ENCODE data around the gene SEC14L5.
A peak's percentile ranks its signal among the peaks of the same experiment; 100 is the strongest.
"Not testable (repeated sequence)": the region's sequence is repeated elsewhere in the genome, so short reads cannot be mapped to it uniquely, and the experiment has no call there.

SEC14L5 gene

GRCh38 chr16:4958510-4959438 lies 644 bp downstream of the SEC14L5 start:
- Histone ChIP-seq H3K4me3 (ENCODE audit: low read length) (peak overlapping the region; percentile 78), H3K4me1 (ENCODE audit: control insufficient read depth, insufficient read depth, low read length) (peaks cover 19% of the 10 kb centered on the region), H3K36me3 (ENCODE audit: control insufficient read depth, insufficient read depth, low read length, severe bottlenecking) (no peaks in the 10 kb centered on the region), H3K9me3 (ENCODE audit: control insufficient read depth, low read length) (no peaks in the 10 kb centered on the region), H3K9ac (ENCODE audit: low read length) (peak overlapping the region; percentile 27), H3K27me3 (replicated peaks; ENCODE audit: control insufficient read depth, insufficient read depth, low read length) (peaks cover 20% of the 10 kb centered on the region)
- DNase-seq (ENCODE audit: low read depth) = no peak

GRCh38 chr16:4960579-4960978 lies 2.4 kb downstream of the SEC14L5 start:
- H3K4me1 ChIP-seq (ENCODE audit: control insufficient read depth, insufficient read depth, low read length) = peaks cover 14% of the 10 kb centered on the region

GRCh38 chr16:4962716-4963115 lies 4.6 kb downstream of the SEC14L5 start:
- Histone ChIP-seq H3K27me3 (replicated peaks; ENCODE audit: control insufficient read depth, insufficient read depth, low read length) (peaks cover 20% of the 10 kb centered on the region), H3K9me3 (ENCODE audit: control insufficient read depth, low read length) (no peaks in the 10 kb centered on the region), H3K4me1 (ENCODE audit: control insufficient read depth, insufficient read depth, low read length) (peaks cover 10% of the 10 kb centered on the region), H3K4me3 (ENCODE audit: low read length) (no peak overlapping the region), H3K9ac (ENCODE audit: low read length) (no peak overlapping the region), H3K36me3 (ENCODE audit: control insufficient read depth, insufficient read depth, low read length, severe bottlenecking) (no peaks in the 10 kb centered on the region)
- no peak for DNase-seq (ENCODE audit: low read depth)

More at GRCh38 chr16:4960579-4960978, 2.4 kb downstream of the SEC14L5 start:
- Histone ChIP-seq H3K9ac (ENCODE audit: low read length) (no peak overlapping the region), H3K27me3 (replicated peaks; ENCODE audit: control insufficient read depth, insufficient read depth, low read length) (peaks cover 20% of the 10 kb centered on the region), H3K36me3 (ENCODE audit: control insufficient read depth, insufficient read depth, low read length, severe bottlenecking) (no peaks in the 10 kb centered on the region), H3K4me3 (ENCODE audit: low read length) (no peak overlapping the region), H3K9me3 (ENCODE audit: control insufficient read depth, low read length) (no peaks in the 10 kb centered on the region)
- DNase-seq (ENCODE audit: low read depth) = no peak

- H3K36me3 ChIP-seq (ENCODE audit: control insufficient read depth, insufficient read depth, low read length, severe bottlenecking); DNase-seq (ENCODE audit: low read depth): not testable (repeated sequence)
These were observed 5.4 kb downstream of the SEC14L5 start for GRCh38 chr16:4963527-4963926.

GRCh38 chr16:4966736-4967453 lies 8.8 kb downstream of the SEC14L5 start:
- no peak overlapping the region for H3K4me3 ChIP-seq (ENCODE audit: low read length)
- DNase-seq (ENCODE audit: low read depth) = no peak
- no peaks in the 10 kb centered on the region for H3K9me3 ChIP-seq (ENCODE audit: control insufficient read depth, low read length)
- H3K9ac ChIP-seq (ENCODE audit: low read length) = no peak overlapping the region
- no peaks in the 10 kb centered on the region for H3K36me3 ChIP-seq (ENCODE audit: control insufficient read depth, insufficient read depth, low read length, severe bottlenecking)
- peaks cover 4% of the 10 kb centered on the region for H3K4me1 ChIP-seq (ENCODE audit: control insufficient read depth, insufficient read depth, low read length)
- H3K27me3 ChIP-seq (replicated peaks; ENCODE audit: control insufficient read depth, insufficient read depth, low read length) = peaks cover 14% of the 10 kb centered on the region

More at GRCh38 chr16:4963527-4963926, 5.4 kb downstream of the SEC14L5 start:
- not testable (repeated sequence) for H3K9me3 ChIP-seq (ENCODE audit: control insufficient read depth, low read length); H3K9ac ChIP-seq (ENCODE audit: low read length); H3K4me1 ChIP-seq (ENCODE audit: control insufficient read depth, insufficient read depth, low read length); H3K4me3 ChIP-seq (ENCODE audit: low read length)
- H3K27me3 ChIP-seq (replicated peaks; ENCODE audit: control insufficient read depth, insufficient read depth, low read length) = peaks cover 20% of the 10 kb centered on the region

GRCh38 chr16:4968278-4968677 lies 10.1 kb downstream of the SEC14L5 start:
- H3K36me3 ChIP-seq (ENCODE audit: control insufficient read depth, insufficient read depth, low read length, severe bottlenecking); H3K4me1 ChIP-seq (ENCODE audit: control insufficient read depth, insufficient read depth, low read length); DNase-seq (ENCODE audit: low read depth); H3K9me3 ChIP-seq (ENCODE audit: control insufficient read depth, low read length); H3K4me3 ChIP-seq (ENCODE audit: low read length); H3K9ac ChIP-seq (ENCODE audit: low read length): not testable (repeated sequence)
- peaks cover 14% of the 10 kb centered on the region for H3K27me3 ChIP-seq (replicated peaks; ENCODE audit: control insufficient read depth, insufficient read depth, low read length)

GRCh38 chr16:4968879-4969483 lies 10.9 kb downstream of the SEC14L5 start:
- Histone ChIP-seq H3K9ac (ENCODE audit: low read length) (no peak overlapping the region), H3K4me1 (ENCODE audit: control insufficient read depth, insufficient read depth, low read length) (peaks cover 4% of the 10 kb centered on the region), H3K4me3 (ENCODE audit: low read length) (no peak overlapping the region), H3K9me3 (ENCODE audit: control insufficient read depth, low read length) (no peaks in the 10 kb centered on the region), H3K27me3 (replicated peaks; ENCODE audit: control insufficient read depth, insufficient read depth, low read length) (peaks cover 14% of the 10 kb centered on the region), H3K36me3 (ENCODE audit: control insufficient read depth, insufficient read depth, low read length, severe bottlenecking) (no peaks in the 10 kb centered on the region)
- peak; percentile 2 for DNase-seq (ENCODE audit: low read depth)

GRCh38 chr16:4970010-4970409 lies 11.9 kb downstream of the SEC14L5 start:
- no peak for DNase-seq (ENCODE audit: low read depth)
- Histone ChIP-seq H3K9me3 (ENCODE audit: control insufficient read depth, low read length) (no peaks in the 10 kb centered on the region), H3K4me3 (ENCODE audit: low read length) (no peak overlapping the region), H3K27me3 (replicated peaks; ENCODE audit: control insufficient read depth, insufficient read depth, low read length) (peaks cover 14% of the 10 kb centered on the region), H3K9ac (ENCODE audit: low read length) (no peak overlapping the region), H3K36me3 (ENCODE audit: control insufficient read depth, insufficient read depth, low read length, severe bottlenecking) (no peaks in the 10 kb centered on the region), H3K4me1 (ENCODE audit: control insufficient read depth, insufficient read depth, low read length) (peaks cover 4% of the 10 kb centered on the region)

- Histone ChIP-seq H3K9ac (ENCODE audit: low read length) (no peak overlapping the region), H3K9me3 (ENCODE audit: control insufficient read depth, low read length) (no peaks in the 10 kb centered on the region), H3K4me1 (ENCODE audit: control insufficient read depth, insufficient read depth, low read length) (no peaks in the 10 kb centered on the region), H3K36me3 (ENCODE audit: control insufficient read depth, insufficient read depth, low read length, severe bottlenecking) (no peaks in the 10 kb centered on the region), H3K4me3 (ENCODE audit: low read length) (no peak overlapping the region), H3K27me3 (replicated peaks; ENCODE audit: control insufficient read depth, insufficient read depth, low read length) (peaks cover 14% of the 10 kb centered on the region)
- no peak for DNase-seq (ENCODE audit: low read depth)
These were observed 14.9 kb downstream of the SEC14L5 start for GRCh38 chr16:4972938-4973587.

GRCh38 chr16:4976079-4976478 lies 17.9 kb downstream of the SEC14L5 start:
- no peaks in the 10 kb centered on the region for H3K36me3 ChIP-seq (ENCODE audit: control insufficient read depth, insufficient read depth, low read length, severe bottlenecking)
- H3K4me3 ChIP-seq (ENCODE audit: low read length) = no peak overlapping the region
- no peaks in the 10 kb centered on the region for H3K4me1 ChIP-seq (ENCODE audit: control insufficient read depth, insufficient read depth, low read length)
- no peak overlapping the region for H3K9ac ChIP-seq (ENCODE audit: low read length)
- DNase-seq (ENCODE audit: low read depth) = no peak
- no peaks in the 10 kb centered on the region for H3K9me3 ChIP-seq (ENCODE audit: control insufficient read depth, low read length)
- H3K27me3 ChIP-seq (replicated peaks; ENCODE audit: control insufficient read depth, insufficient read depth, low read length) = peaks cover 19% of the 10 kb centered on the region
